Esophagus muscularis mucosa (tissue), 4 donors: ENCODE results near the gene ZNF675. TPM values are rescaled to one million over a fixed set of nuclear protein-coding genes. Genes with fewer than 3 reads are reported as not detected.
"Not testable (repeated sequence)": the region's sequence is repeated elsewhere in the genome, so short reads cannot be mapped to it uniquely, and the experiment has no call there.

Experiments
- DNase-seq: peaks from one replicate; pipeline ENCODE4 v3.0.0-alpha.2; 2017; ENCODE audit errors: extremely low spot score
- H3K27ac ChIP-seq, 4 donors: fragments of 200-600 bp; sonication (generic); replicated peaks in 1 of 4; 1 replicate in 3 of 4; 2 replicates in 1 of 4; pipeline ENCODE4 v1.5.1; 2016 to 2019; ENCODE audit warnings: mild to moderate bottlenecking in 1 of 4
- H3K27me3 ChIP-seq, 4 donors: fragments of 200-600 bp; sonication (generic); one replicate each; pipeline versions ENCODE4 v1.5.1 to v1.6.0; 2016 to 2019
- H3K36me3 ChIP-seq, 4 donors: fragments of 200-600 bp; sonication (generic); one replicate each; pipeline ENCODE4 v1.5.1; 2016 to 2019
- H3K4me1 ChIP-seq, 4 donors: fragments of 200-600 bp; sonication (generic); one replicate each; pipeline ENCODE4 v1.5.1; 2016 to 2019
- H3K4me3 ChIP-seq, 4 donors: fragments of 200-600 bp; sonication (generic); 1 replicate in 2 of 4; 2 replicates in 2 of 4; pipeline ENCODE4 v1.5.1; 2016 to 2019; ENCODE audit warnings: mild to moderate bottlenecking in 4 of 4, moderate library complexity in 1 of 4
- H3K9me3 ChIP-seq, 4 donors: fragments of 200-600 bp; sonication (generic); 1 replicate in 3 of 4; 2 replicates in 1 of 4; pipeline ENCODE4 v1.5.1; 2016 to 2019
- EP300 ChIP-seq: sonication (generic); formaldehyde crosslinking; IDR thresholded peaks from one replicate; pipeline ENCODE4 v1.6.1; 2017; ENCODE audit warnings: antibody characterized with exemption
- POLR2A ChIP-seq: fragments of 450-650 bp; IDR thresholded peaks from one replicate; pipeline ENCODE4 v1.6.1; 2017; ENCODE audit warnings: antibody characterized with exemption, moderate library complexity, mild to moderate bottlenecking, low read depth
- POLR2AphosphoS5 ChIP-seq, 2 donors: sonication (generic); formaldehyde crosslinking; IDR thresholded peaks; one replicate each; pipeline ENCODE4 v1.6.1; 2017; ENCODE audit warnings: antibody characterized with exemption in 2 of 2
- WGBS: methylation state at CpG from one replicate; pipeline ENCODE4 v1.1.5; 2018; 5-methylcytosine and 5-hydroxymethylcytosine counted together
- intact Hi-C: fragments of 100-400 bp; cut with DNase I; formaldehyde crosslinking; loops from one replicate; pipeline ENCODE4 v1.15.1; 2023
- total RNA-seq, 4 donors: library from RNA; depleted of rRNA; stranded (reverse); fragments of >200 nt; gene quantifications; one replicate each; pipeline versions ENCODE4 v1.1.0 to v1.2.1, GENCODE V29; 2016
- TF ChIP-seq, protein P1 (sequence below), 3 experiments: fragments of 200-600 bp in 2 of 3; fragments of 450-650 bp in 1 of 3; sonication (generic) in 2 of 3; IDR thresholded peaks; one replicate each; pipeline ENCODE4 v1.5.1; 2017 to 2019; ENCODE audit warnings: antibody characterized with exemption in 3 of 3, mild to moderate bottlenecking in 2 of 3, moderate library complexity in 1 of 3

Gene ZNF675
- total RNA-seq, 4 donors from 2014 or later: 3.6 to 7.1 (median 3.8) TPM

GRCh38 chr19:23706657-23707056 is 19.6 kb upstream of the ZNF675 start:
- intact Hi-C loops: no loop called here
- DNase-seq: no peak
- Histone ChIP-seq H3K9me3 (no peaks in the 10 kb centered on the region), H3K36me3 (no peaks in the 10 kb centered on the region), H3K4me3 (no peak overlapping the region), H3K4me1 (no peaks in the 10 kb centered on the region), H3K27ac (no peak overlapping the region), H3K27me3 (no peaks in the 10 kb centered on the region)
- 92% methylated on average over 1 of the region's 1 CpG for WGBS
- TF ChIP-seq POLR2A (no peak), POLR2AphosphoS5 (IDR thresholded peaks at IDR 0.05) (no peak), EP300 (no peak)
- TF ChIP-seq, protein P1, sequence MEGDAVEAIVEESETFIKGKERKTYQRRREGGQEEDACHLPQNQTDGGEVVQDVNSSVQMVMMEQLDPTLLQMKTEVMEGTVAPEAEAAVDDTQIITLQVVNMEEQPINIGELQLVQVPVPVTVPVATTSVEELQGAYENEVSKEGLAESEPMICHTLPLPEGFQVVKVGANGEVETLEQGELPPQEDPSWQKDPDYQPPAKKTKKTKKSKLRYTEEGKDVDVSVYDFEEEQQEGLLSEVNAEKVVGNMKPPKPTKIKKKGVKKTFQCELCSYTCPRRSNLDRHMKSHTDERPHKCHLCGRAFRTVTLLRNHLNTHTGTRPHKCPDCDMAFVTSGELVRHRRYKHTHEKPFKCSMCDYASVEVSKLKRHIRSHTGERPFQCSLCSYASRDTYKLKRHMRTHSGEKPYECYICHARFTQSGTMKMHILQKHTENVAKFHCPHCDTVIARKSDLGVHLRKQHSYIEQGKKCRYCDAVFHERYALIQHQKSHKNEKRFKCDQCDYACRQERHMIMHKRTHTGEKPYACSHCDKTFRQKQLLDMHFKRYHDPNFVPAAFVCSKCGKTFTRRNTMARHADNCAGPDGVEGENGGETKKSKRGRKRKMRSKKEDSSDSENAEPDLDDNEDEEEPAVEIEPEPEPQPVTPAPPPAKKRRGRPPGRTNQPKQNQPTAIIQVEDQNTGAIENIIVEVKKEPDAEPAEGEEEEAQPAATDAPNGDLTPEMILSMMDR (IDR thresholded peaks at IDR 0.05): no peak

GRCh38 chr19:23699521-23699860 is 12.5 kb upstream of the ZNF675 start:
- no peak for TF ChIP-seq POLR2AphosphoS5 (IDR thresholded peaks at IDR 0.05)
- TF ChIP-seq EP300: no peak
- TF ChIP-seq, protein P1 (IDR thresholded peaks at IDR 0.05): no peak
- TF ChIP-seq POLR2A: no peak
- 55% methylated on average over 2 of the region's 2 CpGs for whole genome bisulfite sequencing
- intact Hi-C loops: no loop called here
- DNase-seq: no peak
- peak overlapping the region in 1 of 4 donors; percentile 16 for H3K27ac ChIP-seq
- H3K9me3 ChIP-seq: no peaks in the 10 kb centered on the region
- peaks cover 0 to 13% (median 0%) of the 10 kb centered on the region in 4 donors for H3K4me1 ChIP-seq
- H3K4me3 ChIP-seq: no peak overlapping the region
- no peaks in the 10 kb centered on the region for H3K36me3 ChIP-seq
- H3K27me3 ChIP-seq: no peaks in the 10 kb centered on the region

GRCh38 chr19:23698711-23699520 is 11.9 kb upstream of the ZNF675 start:
- no peaks in the 10 kb centered on the region for H3K27me3 ChIP-seq
- H3K27ac ChIP-seq: peak overlapping the region in 1 of 4 donors; percentile 16
- DNase-seq: no peak
- intact Hi-C loops: no loop called here
- TF ChIP-seq, protein P1 (IDR thresholded peaks at IDR 0.05): no peak
- TF ChIP-seq POLR2A: no peak
- no peak for TF ChIP-seq EP300
- TF ChIP-seq POLR2AphosphoS5 (IDR thresholded peaks at IDR 0.05): no peak
- no peaks in the 10 kb centered on the region for H3K36me3 ChIP-seq
- H3K4me1 ChIP-seq: peaks cover 0 to 13% (median 0%) of the 10 kb centered on the region in 4 donors
- 60% methylated on average over 6 of the region's 6 CpGs for WGBS
- H3K4me3 ChIP-seq: no peak overlapping the region
- H3K9me3 ChIP-seq: no peaks in the 10 kb centered on the region

GRCh38 chr19:23692937-23693336 is 5.9 kb upstream of the ZNF675 start:
- H3K9me3 ChIP-seq, H3K27ac ChIP-seq, DNase-seq, H3K4me1 ChIP-seq, H3K36me3 ChIP-seq, intact Hi-C loops, H3K4me3 ChIP-seq, H3K27me3 ChIP-seq: not testable (repeated sequence)
- 76% methylated on average over 5 of the region's 9 CpGs for WGBS

DNA sequence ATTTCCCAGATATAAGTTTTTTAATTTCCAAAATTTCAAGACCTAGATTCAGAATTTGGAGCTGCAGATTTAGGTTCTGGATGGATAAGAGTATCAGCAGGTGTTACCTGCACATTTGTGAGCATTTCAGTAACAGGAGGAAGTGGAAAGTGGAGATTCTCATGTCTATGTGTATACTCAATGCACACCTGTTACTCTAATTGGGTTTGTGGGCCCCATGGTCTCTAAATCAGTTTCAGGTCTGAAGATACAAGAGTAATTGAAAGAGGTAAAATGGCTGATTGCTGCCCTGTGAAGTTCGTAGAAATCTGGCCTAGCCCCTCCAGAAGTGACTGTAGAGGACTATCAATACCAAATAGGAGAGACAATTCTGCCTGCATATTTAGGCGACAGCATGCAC is 13.9 kb downstream of the ZNF675 start:
- no peak overlapping the region for H3K4me3 ChIP-seq
- intact Hi-C loops: no loop called here
- TF ChIP-seq POLR2AphosphoS5 (IDR thresholded peaks at IDR 0.05) (no peak), EP300 (no peak), POLR2A (no peak)
- TF ChIP-seq, protein P1 (IDR thresholded peaks at IDR 0.05): no peak
- H3K4me1 ChIP-seq: no peaks in the 10 kb centered on the region
- no peaks in the 10 kb centered on the region for H3K27me3 ChIP-seq
- no peak for DNase-seq
- no peaks in the 10 kb centered on the region for H3K9me3 ChIP-seq
- 97% methylated on average over 2 of the region's 2 CpGs for WGBS
- H3K36me3 ChIP-seq: peaks cover 0 to under 1% (median 0%) of the 10 kb centered on the region in 4 donors
- H3K27ac ChIP-seq: no peak overlapping the region

GRCh38 chr19:23668606-23669005 is 18.4 kb downstream of the ZNF675 start:
- H3K9me3 ChIP-seq, intact Hi-C loops, H3K27me3 ChIP-seq, H3K27ac ChIP-seq, H3K4me3 ChIP-seq, DNase-seq, H3K4me1 ChIP-seq: not testable (repeated sequence)
- H3K36me3 ChIP-seq: peaks cover 0 to 15% (median 0%) of the 10 kb centered on the region in 4 donors
- WGBS: 91% methylated on average over 9 of the region's 32 CpGs
